HCT116 (cell line): ENCODE measurements around the gene MRPL34. TPM values are rescaled to one million over a fixed set of nuclear protein-coding genes. Genes with fewer than 3 reads are reported as not detected.

Experiments used
- ATAC-seq: fragments of 200-7000 bp; cut with Tn5 transposase; 2 replicates; pipeline ENCODE4 v1.9.1; 2020; ENCODE audit warnings: mild to moderate bottlenecking, moderate library complexity
- BruUV-seq: library from RNA; stranded (reverse); fragments of 400-500 nt; replicated peaks from 2 replicates; lab custom pipeline; 2021; lab: Mats Ljungman, UMichigan
- CTCF ChIA-PET: fragments of 300-600 bp; sonication (Branson Sonifier 250); formaldehyde crosslinking; loops from one replicate; lab custom pipeline; 2021; ENCODE audit warnings: antibody characterized with exemption; lab: Charles Lee
- POLR2A ChIA-PET: fragments of 300-600, 350-600 bp; sonication (Branson Sonifier 250); formaldehyde crosslinking; loops from one replicate; lab custom pipeline; 2021; ENCODE audit warnings: antibody characterized with exemption; lab: Charles Lee
- RAD21 ChIA-PET, 2 experiments: fragments of 300-600 bp; sonication (Branson Sonifier 250); formaldehyde crosslinking; loops; one replicate each; lab custom pipeline; 2023; ENCODE audit warnings: low total read pairs in 2 of 2; ENCODE audit not compliant: uncharacterized antibody in 2 of 2, unreplicated experiment in 2 of 2, low non-redundant PET in 1 of 2; lab: Charles Lee
- DNase-seq: peaks from one replicate; pipeline ENCODE4 v3.0.0-alpha.2; 2010; ENCODE audit warnings: low read depth, low spot score
- H2AFZ ChIP-seq: fragments of 200-600 bp; shearing (Covaris generic), sonication (generic); 2 replicates; pipeline ENCODE4 v1.6.1; 2017; ENCODE audit warnings: low read depth, mixed run types, mixed read lengths, antibody characterized with exemption, low read length; ENCODE audit not compliant: poor library complexity, severe bottlenecking
- H3K27ac ChIP-seq: 2 replicates; pipeline ENCODE4 v1.5.1; 2012; ENCODE audit warnings: low read depth, low read length
- H3K27me3 ChIP-seq: fragments of 200-600 bp; sonication (generic); 2 replicates; pipeline ENCODE4 v1.6.1; 2016; ENCODE audit warnings: mixed run types, low read length, mixed read lengths; ENCODE audit not compliant: insufficient read depth
- H3K36me3 ChIP-seq, 2 experiments: fragments of 200-500 bp in 1 of 2; fragments of 200-600 bp in 1 of 2; sonication (Bioruptor generic) in 1 of 2; sonication (generic) in 1 of 2; 2 replicates each; pipeline versions ENCODE4 v1.5.1 to v1.6.1; 2014 to 2016; ENCODE audit warnings: low read length in 2 of 2, inconsistent platforms in 1 of 2, mixed read lengths in 1 of 2, mixed run types in 1 of 2; ENCODE audit not compliant: insufficient read depth in 2 of 2, control insufficient read depth in 1 of 2
- H3K4me1 ChIP-seq, 2 experiments: fragments of 200-600 bp in 1 of 2; sonication (generic) in 1 of 2; 2 replicates each; pipeline versions ENCODE4 v1.5.1 to v1.6.1; 2012 to 2017; ENCODE audit warnings: low read length in 2 of 2, inconsistent platforms in 1 of 2, mild to moderate bottlenecking in 1 of 2, mixed read lengths in 1 of 2, mixed run types in 1 of 2, moderate library complexity in 1 of 2; ENCODE audit not compliant: insufficient read depth in 2 of 2, control insufficient read depth in 1 of 2
- H3K4me2 ChIP-seq: fragments of 200-600 bp; sonication (generic); 2 replicates; pipeline ENCODE4 v1.6.1; 2017; ENCODE audit warnings: mixed run types, low read length, mixed read lengths
- H3K4me3 ChIP-seq, 2 experiments: fragments of 200-600 bp in 1 of 2; sonication (generic) in 1 of 2; replicated peaks in 1 of 2; 2 replicates each; pipeline ENCODE4 v1.5.1; 2011 to 2016; ENCODE audit warnings: low read length in 2 of 2, control low read depth in 1 of 2, low read depth in 1 of 2, mild to moderate bottlenecking in 1 of 2, mixed read lengths in 1 of 2, mixed run types in 1 of 2
- H3K79me2 ChIP-seq: fragments of 200-600 bp; sonication (generic); 2 replicates; pipeline ENCODE4 v1.6.1; 2017; ENCODE audit warnings: mild to moderate bottlenecking, mixed run types, low read length, moderate library complexity, mixed read lengths; ENCODE audit not compliant: insufficient read depth
- H3K9ac ChIP-seq: fragments of 200-600 bp; sonication (generic); 2 replicates; pipeline ENCODE4 v1.6.1; 2016; ENCODE audit warnings: low read length, mixed read lengths
- H3K9me2 ChIP-seq: fragments of 200-600 bp; sonication (generic), shearing (Covaris generic); 2 replicates; pipeline ENCODE4 v1.6.1; 2017; ENCODE audit warnings: mixed run types, mild to moderate bottlenecking, moderate library complexity; ENCODE audit not compliant: insufficient read depth
- H3K9me3 ChIP-seq, 2 experiments: fragments of 200-500 bp in 1 of 2; fragments of 200-600 bp in 1 of 2; sonication (Bioruptor generic) in 1 of 2; sonication (generic) in 1 of 2; 2 replicates each; pipeline ENCODE4 v1.6.1; 2014 to 2017; ENCODE audit warnings: low read length in 2 of 2, mixed read lengths in 2 of 2, inconsistent platforms in 1 of 2, low read depth in 1 of 2, mild to moderate bottlenecking in 1 of 2, mixed run types in 1 of 2, moderate library complexity in 1 of 2; ENCODE audit not compliant: control insufficient read depth in 1 of 2, insufficient read depth in 1 of 2
- H4K20me1 ChIP-seq: fragments of 200-600 bp; sonication (generic), shearing (Covaris generic); 2 replicates; pipeline ENCODE4 v1.6.1; 2017; ENCODE audit warnings: mixed run types, mild to moderate bottlenecking, moderate library complexity; ENCODE audit not compliant: insufficient read depth
- CBX3 ChIP-seq: IDR thresholded peaks from 2 replicates; pipeline ENCODE4 v1.6.1; 2012; ENCODE audit warnings: low read depth
- CEBPB ChIP-seq: IDR thresholded peaks from 2 replicates; pipeline ENCODE4 v1.6.1; 2012; ENCODE audit warnings: low read depth
- EGR1 ChIP-seq: IDR thresholded peaks from 2 replicates; pipeline ENCODE4 v1.6.1; 2012; ENCODE audit warnings: low read depth
- ELF1 ChIP-seq: IDR thresholded peaks from 2 replicates; pipeline ENCODE4 v1.6.1; 2012; ENCODE audit warnings: low read depth, borderline replicate concordance
- EZH2 ChIP-seq: fragments of 200-600 bp; sonication (generic); IDR thresholded peaks from 2 replicates; pipeline ENCODE4 v1.6.1; 2017; ENCODE audit warnings: antibody characterized with exemption, mixed run types
- EZH2phosphoT487 ChIP-seq: fragments of 200-600 bp; IDR thresholded peaks from 2 replicates; pipeline ENCODE4 v1.6.1; 2018; ENCODE audit warnings: antibody characterized with exemption, borderline replicate concordance
- JUND ChIP-seq: IDR thresholded peaks from 2 replicates; pipeline ENCODE4 v1.6.1; 2012
- POLR2AphosphoS5 ChIP-seq: IDR thresholded peaks from 2 replicates; pipeline ENCODE4 v1.6.1; 2011; ENCODE audit warnings: mild to moderate bottlenecking, low read depth, low read length, moderate library complexity
- RAD21 ChIP-seq: IDR thresholded peaks from 2 replicates; pipeline ENCODE4 v1.6.1; 2012; ENCODE audit warnings: low read depth, mild to moderate bottlenecking
- SIN3A ChIP-seq: IDR thresholded peaks from 2 replicates; pipeline ENCODE4 v1.6.1; 2012; ENCODE audit warnings: low read depth
- SP1 ChIP-seq: IDR thresholded peaks from 2 replicates; pipeline ENCODE4 v1.6.1; 2012; ENCODE audit warnings: low read depth
- YY1 ChIP-seq: IDR thresholded peaks from 2 replicates; pipeline ENCODE4 v1.6.1; 2011; ENCODE audit warnings: low read length, low read depth, moderate library complexity, mild to moderate bottlenecking; ENCODE audit not compliant: insufficient replicate concordance; ENCODE audit errors: extremely low read depth
- ZFX ChIP-seq: fragments of 450-650 bp; IDR thresholded peaks from 2 replicates; pipeline ENCODE4 v1.6.1; 2017
- intact Hi-C: fragments of 100-400 bp; cut with micrococcal nuclease; formaldehyde crosslinking; loops from 2 replicates; pipeline ENCODE4 v1.10.0; 2022
- total RNA-seq: library from RNA; stranded (reverse); gene quantifications from one replicate; pipeline ENCODE4 v1.2.1, GENCODE V29; 2021; ENCODE audit not compliant: unreplicated experiment
- TF ChIP-seq, protein P1 (sequence below), 3 experiments: fragments of 200-600 bp in 1 of 3; sonication (generic) in 1 of 3; IDR thresholded peaks in 2 of 3; conservative IDR thresholded peaks in 1 of 3; 2 replicates each; pipeline ENCODE4 v1.5.1; 2012 to 2017; ENCODE audit warnings: low read depth in 2 of 3, low read length in 2 of 3, antibody characterized with exemption in 1 of 3, borderline replicate concordance in 1 of 3, control low read depth in 1 of 3, mild to moderate bottlenecking in 1 of 3, mixed read lengths in 1 of 3, mixed run types in 1 of 3, moderate library complexity in 1 of 3; ENCODE audit not compliant: insufficient read depth in 1 of 3
- TF ChIP-seq, protein P2 (sequence below): IDR thresholded peaks from 2 replicates; pipeline ENCODE4 v1.6.1; 2012
- TF ChIP-seq, protein P3 (sequence below): IDR thresholded peaks from 2 replicates; pipeline ENCODE4 v1.6.1; 2011; ENCODE audit warnings: mild to moderate bottlenecking, low read length, moderate library complexity; ENCODE audit not compliant: insufficient replicate concordance; ENCODE audit errors: extremely low read depth

Gene MRPL34
- total RNA-seq, 1 experiment from 2014 or later = 114 TPM

DNA sequence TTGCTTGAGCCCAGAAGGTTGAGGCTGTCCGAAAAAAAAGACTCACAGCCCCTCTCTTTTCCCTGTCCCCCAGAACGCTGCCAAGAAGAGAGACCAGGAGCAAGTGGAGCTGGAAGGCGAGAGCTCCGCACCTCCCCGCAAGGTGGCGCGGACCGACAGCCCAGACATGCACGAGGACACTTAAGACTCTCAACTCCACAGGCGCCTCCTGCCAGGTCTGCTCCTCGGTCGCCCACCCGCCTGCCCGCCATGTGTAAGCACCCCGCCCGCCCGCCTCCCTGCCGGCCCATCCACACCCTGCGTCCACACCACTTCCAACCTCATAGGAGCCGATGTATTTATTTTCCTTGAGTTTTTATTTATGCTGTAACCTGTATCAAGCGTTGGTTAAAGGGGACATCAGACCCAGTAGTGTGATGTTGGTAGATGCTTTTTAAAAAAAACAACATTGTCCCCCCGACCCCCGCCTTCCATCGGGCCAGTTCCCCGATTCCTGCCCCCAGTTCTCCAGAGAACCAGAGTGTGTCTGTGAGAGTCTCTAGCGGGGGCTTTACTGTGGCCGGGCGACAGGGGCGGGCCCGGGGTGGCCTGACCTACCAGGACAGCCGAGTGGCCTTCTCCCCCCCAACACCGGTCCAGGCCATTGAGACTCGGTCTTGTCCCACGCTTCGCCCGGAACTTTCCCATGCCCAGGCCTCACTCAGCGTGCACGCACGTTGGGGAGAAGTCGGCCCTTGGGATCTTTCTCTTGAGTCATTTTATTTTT is 14.0 kb downstream of the MRPL34 start:
- H3K9me3 ChIP-seq = no peaks in the 10 kb centered on the region
- peaks cover 18 to 21% of the 10 kb centered on the region in 2 experiments; a peak in 3 of 4 replicates for H3K36me3 ChIP-seq
- H3K9me2 ChIP-seq = no peaks in the 10 kb centered on the region
- H4K20me1 ChIP-seq = no peaks in the 10 kb centered on the region
- no peak for TF ChIP-seq EZH2phosphoT487
- CTCF ChIA-PET = no interaction called here
- no peaks in the 10 kb centered on the region; the same call in 1 of the 2 replicates for H3K79me2 ChIP-seq
- TSS peak; percentile 44 for BruUV-seq
- intact Hi-C loops = no loop called here
- RAD21 ChIA-PET = no interaction called here
- H3K4me2 ChIP-seq = no peak overlapping the region
- ATAC-seq = no peak
- H3K4me3 ChIP-seq = no peak overlapping the region
- POLR2A ChIA-PET = no interaction called here
- H2AFZ ChIP-seq = no peak overlapping the region
- H3K9ac ChIP-seq = no peak overlapping the region
- no peak overlapping the region for H3K27ac ChIP-seq
- no peak for DNase-seq
- H3K4me1 ChIP-seq = peaks cover 13 to 21% of the 10 kb centered on the region in 2 experiments
- no peaks in the 10 kb centered on the region for H3K27me3 ChIP-seq

DNA sequence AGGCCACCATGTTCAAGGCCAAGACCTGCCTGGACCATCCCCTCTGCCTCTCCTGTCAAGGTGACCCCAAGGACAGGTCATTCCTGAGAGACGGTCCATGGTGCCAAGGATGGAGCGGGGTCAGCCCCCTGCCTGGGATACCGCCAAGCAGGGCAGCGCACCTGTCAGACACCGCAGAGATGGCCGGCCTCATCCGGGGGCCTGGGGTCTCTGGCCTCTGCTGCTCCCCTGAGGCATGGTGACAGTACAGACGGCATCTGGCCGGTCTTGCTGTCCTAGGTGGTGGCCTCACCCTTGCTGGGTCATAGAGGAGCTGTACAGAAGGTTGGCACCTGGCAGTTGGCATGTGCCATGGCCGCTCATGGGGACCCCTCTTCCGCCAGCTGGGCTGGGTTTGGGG is 14.8 kb downstream of the MRPL34 start:
- Histone ChIP-seq H3K79me2 (no peaks in the 10 kb centered on the region; the same call in 1 of the 2 replicates), H3K27ac (no peak overlapping the region), H3K4me3 (no peak overlapping the region), H3K4me2 (no peak overlapping the region), H4K20me1 (no peaks in the 10 kb centered on the region), H3K9me2 (no peaks in the 10 kb centered on the region), H3K36me3 (peaks cover 14 to 18% of the 10 kb centered on the region in 2 experiments; a peak in 3 of 4 replicates), H2AFZ (no peak overlapping the region), H3K9ac (no peak overlapping the region), H3K27me3 (no peaks in the 10 kb centered on the region), H3K9me3 (no peaks in the 10 kb centered on the region), H3K4me1 (peaks cover 13 to 21% of the 10 kb centered on the region in 2 experiments)
- CTCF ChIA-PET = no interaction called here
- no peak for DNase-seq
- RAD21 ChIA-PET = no interaction called here
- POLR2A ChIA-PET = no interaction called here
- no TSS peak for BruUV-seq
- no peak for ATAC-seq
- intact Hi-C loops = no loop called here
- TF ChIP-seq, protein P1, sequence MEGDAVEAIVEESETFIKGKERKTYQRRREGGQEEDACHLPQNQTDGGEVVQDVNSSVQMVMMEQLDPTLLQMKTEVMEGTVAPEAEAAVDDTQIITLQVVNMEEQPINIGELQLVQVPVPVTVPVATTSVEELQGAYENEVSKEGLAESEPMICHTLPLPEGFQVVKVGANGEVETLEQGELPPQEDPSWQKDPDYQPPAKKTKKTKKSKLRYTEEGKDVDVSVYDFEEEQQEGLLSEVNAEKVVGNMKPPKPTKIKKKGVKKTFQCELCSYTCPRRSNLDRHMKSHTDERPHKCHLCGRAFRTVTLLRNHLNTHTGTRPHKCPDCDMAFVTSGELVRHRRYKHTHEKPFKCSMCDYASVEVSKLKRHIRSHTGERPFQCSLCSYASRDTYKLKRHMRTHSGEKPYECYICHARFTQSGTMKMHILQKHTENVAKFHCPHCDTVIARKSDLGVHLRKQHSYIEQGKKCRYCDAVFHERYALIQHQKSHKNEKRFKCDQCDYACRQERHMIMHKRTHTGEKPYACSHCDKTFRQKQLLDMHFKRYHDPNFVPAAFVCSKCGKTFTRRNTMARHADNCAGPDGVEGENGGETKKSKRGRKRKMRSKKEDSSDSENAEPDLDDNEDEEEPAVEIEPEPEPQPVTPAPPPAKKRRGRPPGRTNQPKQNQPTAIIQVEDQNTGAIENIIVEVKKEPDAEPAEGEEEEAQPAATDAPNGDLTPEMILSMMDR (IDR thresholded peaks at IDR 0.05 in 2 of 3, conservative IDR thresholded peaks at IDR 0.05 in 1 of 3; ENCODE audit: borderline replicate concordance in 1 of 3, insufficient read depth in 1 of 3, low read depth in 2 of 3, low read length in 2 of 3) = no peak
- TF ChIP-seq CBX3 = no peak
- no peak for TF ChIP-seq SIN3A
- TF ChIP-seq YY1 = no peak
- TF ChIP-seq EGR1 = no peak
- TF ChIP-seq ZFX = no peak
- TF ChIP-seq RAD21 = no peak
- TF ChIP-seq, protein P2, sequence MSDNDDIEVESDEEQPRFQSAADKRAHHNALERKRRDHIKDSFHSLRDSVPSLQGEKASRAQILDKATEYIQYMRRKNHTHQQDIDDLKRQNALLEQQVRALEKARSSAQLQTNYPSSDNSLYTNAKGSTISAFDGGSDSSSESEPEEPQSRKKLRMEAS = no peak
- TF ChIP-seq POLR2AphosphoS5 = no peak
- TF ChIP-seq SP1 = no peak
- TF ChIP-seq, protein P3, sequence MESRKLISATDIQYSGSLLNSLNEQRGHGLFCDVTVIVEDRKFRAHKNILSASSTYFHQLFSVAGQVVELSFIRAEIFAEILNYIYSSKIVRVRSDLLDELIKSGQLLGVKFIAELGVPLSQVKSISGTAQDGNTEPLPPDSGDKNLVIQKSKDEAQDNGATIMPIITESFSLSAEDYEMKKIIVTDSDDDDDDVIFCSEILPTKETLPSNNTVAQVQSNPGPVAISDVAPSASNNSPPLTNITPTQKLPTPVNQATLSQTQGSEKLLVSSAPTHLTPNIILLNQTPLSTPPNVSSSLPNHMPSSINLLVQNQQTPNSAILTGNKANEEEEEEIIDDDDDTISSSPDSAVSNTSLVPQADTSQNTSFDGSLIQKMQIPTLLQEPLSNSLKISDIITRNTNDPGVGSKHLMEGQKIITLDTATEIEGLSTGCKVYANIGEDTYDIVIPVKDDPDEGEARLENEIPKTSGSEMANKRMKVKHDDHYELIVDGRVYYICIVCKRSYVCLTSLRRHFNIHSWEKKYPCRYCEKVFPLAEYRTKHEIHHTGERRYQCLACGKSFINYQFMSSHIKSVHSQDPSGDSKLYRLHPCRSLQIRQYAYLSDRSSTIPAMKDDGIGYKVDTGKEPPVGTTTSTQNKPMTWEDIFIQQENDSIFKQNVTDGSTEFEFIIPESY = no peak
- TF ChIP-seq CEBPB = no peak
- TF ChIP-seq EZH2 = no peak
- no peak for TF ChIP-seq JUND
- TF ChIP-seq ELF1 = no peak
